ENCODE data around the gene ZNF750. TPM values are rescaled to one million over a fixed set of nuclear protein-coding genes. Genes with fewer than 3 reads are reported as not detected.

ZNF750 gene
- total RNA-seq, 1 donor from 2014 or later = 83.0 TPM

DNA sequence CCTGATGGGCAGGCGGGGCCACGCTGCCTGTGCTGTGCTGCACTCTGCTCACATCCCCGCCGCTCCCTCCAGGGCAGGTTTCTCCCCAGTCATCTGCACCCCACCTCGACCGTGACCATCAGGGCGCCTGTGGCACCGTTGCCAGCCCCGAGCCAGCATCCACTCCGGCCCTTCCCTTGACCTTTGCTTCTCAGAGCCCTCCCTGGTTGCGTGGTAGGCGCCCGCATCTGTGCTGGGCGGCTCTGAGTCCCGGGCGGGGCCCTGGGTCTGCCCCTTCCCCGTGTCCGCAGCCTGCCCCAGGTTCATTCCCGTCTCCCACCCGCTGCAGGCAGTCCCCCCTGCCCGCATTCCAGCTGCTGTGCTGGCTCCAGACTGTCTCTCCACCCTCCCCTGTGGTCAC is 33.2 kb downstream of the ZNF750 start:
- no peak overlapping the region for H3K27ac ChIP-seq
- H3K36me3 ChIP-seq = peaks cover 0 to 17% of the 10 kb centered on the region in 2 donors
- TF ChIP-seq POLR2A (IDR thresholded peaks at IDR 0.05) (no peak), CTCF (IDR thresholded peaks at IDR 0.05) (no peak), POLR2AphosphoS5 (IDR thresholded peaks at IDR 0.05; ENCODE audit: insufficient read depth in 1 of 2, low read depth in 1 of 2) (no peak)
- H3K4me1 ChIP-seq = peaks cover 24% of the 10 kb centered on the region
- H3K27me3 ChIP-seq = no peaks in the 10 kb centered on the region
- DNase-seq (ENCODE audit: extremely low spot score in 2 of 2) = no peak
- no peak overlapping the region for H3K4me3 ChIP-seq
- no peaks in the 10 kb centered on the region for H3K9me3 ChIP-seq
- intact Hi-C loops (cut with DNase I) = no loop called here

- intact Hi-C loops (cut with DNase I) = no loop called here
- Histone ChIP-seq H3K27ac (no peak overlapping the region), H3K9me3 (no peaks in the 10 kb centered on the region), H3K36me3 (peaks cover 0 to 10% of the 10 kb centered on the region in 2 donors), H3K4me3 (no peak overlapping the region), H3K27me3 (no peaks in the 10 kb centered on the region), H3K4me1 (peaks cover 24% of the 10 kb centered on the region)
- no peak for DNase-seq (ENCODE audit: extremely low spot score in 2 of 2)
- TF ChIP-seq POLR2A (IDR thresholded peaks at IDR 0.05) (no peak), POLR2AphosphoS5 (IDR thresholded peaks at IDR 0.05; ENCODE audit: insufficient read depth in 1 of 2, low read depth in 1 of 2) (no peak), CTCF (IDR thresholded peaks at IDR 0.05) (no peak)
Observed at GRCh38 chr17:82805823-82806222, 34.0 kb downstream of the ZNF750 start.

GRCh38 chr17:82805254-82805653 is 34.6 kb downstream of the ZNF750 start:
- TF ChIP-seq CTCF (IDR thresholded peaks at IDR 0.05) (no peak), POLR2AphosphoS5 (IDR thresholded peaks at IDR 0.05; ENCODE audit: insufficient read depth in 1 of 2, low read depth in 1 of 2) (no peak), POLR2A (IDR thresholded peaks at IDR 0.05) (no peak)
- H3K4me3 ChIP-seq = no peak overlapping the region
- no peaks in the 10 kb centered on the region for H3K9me3 ChIP-seq
- peak overlapping the region; percentile 81 for H3K27ac ChIP-seq
- H3K27me3 ChIP-seq = no peaks in the 10 kb centered on the region
- intact Hi-C loops (cut with DNase I) = no loop called here
- H3K36me3 ChIP-seq = peaks cover 0 to 10% of the 10 kb centered on the region in 2 donors
- H3K4me1 ChIP-seq = peaks cover 24% of the 10 kb centered on the region
- DNase-seq (ENCODE audit: extremely low spot score in 2 of 2) = no peak

DNA sequence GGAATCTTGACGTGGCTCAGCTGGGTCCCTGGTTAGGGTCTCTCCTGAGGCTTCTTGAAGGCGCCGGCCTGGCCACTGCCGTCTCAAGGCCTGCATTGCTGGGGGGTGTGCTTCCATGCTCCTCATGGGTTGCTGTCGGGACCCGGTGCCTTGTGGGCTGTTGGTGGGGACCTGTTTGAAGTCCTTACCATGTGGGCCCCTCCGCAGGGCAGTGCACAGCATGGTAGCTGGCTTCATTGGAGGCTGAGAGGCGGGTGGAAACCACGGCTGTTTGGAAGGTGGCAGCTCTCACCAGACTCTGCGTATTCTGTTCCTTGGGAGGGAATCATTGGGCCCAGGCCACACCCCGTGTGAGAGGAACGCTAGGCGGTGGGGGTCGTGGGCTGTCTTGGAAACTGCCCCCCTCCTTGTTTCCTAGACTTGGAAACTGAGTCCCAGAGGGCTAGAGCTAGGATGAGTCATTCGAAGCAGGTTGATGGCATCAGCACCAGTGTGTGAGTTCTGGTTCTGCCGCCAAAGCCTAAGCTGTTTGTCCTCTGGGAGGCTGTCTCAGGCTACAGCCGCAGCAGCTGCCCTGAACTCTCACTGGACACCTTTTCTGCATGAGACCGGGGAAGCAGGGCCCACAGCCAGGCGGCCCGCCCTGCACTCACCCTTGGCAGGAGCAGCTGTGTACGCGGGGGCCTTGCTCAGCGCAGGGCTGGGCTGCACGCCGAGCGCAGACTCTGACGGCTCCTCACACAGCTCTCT is 35.2 kb downstream of the ZNF750 start:
- Histone ChIP-seq H3K4me3 (peak overlapping the region in 1 of 2 donors; percentile 16), H3K4me1 (peaks cover 24% of the 10 kb centered on the region), H3K9me3 (no peaks in the 10 kb centered on the region), H3K36me3 (peaks cover 0 to 10% of the 10 kb centered on the region in 2 donors), H3K27me3 (no peaks in the 10 kb centered on the region), H3K27ac (peak overlapping the region; percentile 81)
- TF ChIP-seq POLR2AphosphoS5 (IDR thresholded peaks at IDR 0.05; ENCODE audit: insufficient read depth in 1 of 2, low read depth in 1 of 2) (peak; percentile 71 to 76), CTCF (IDR thresholded peaks at IDR 0.05) (no peak), POLR2A (IDR thresholded peaks at IDR 0.05) (no peak)
- intact Hi-C loops (cut with DNase I) = no loop called here
- no peak for DNase-seq (ENCODE audit: extremely low spot score in 2 of 2)

DNA sequence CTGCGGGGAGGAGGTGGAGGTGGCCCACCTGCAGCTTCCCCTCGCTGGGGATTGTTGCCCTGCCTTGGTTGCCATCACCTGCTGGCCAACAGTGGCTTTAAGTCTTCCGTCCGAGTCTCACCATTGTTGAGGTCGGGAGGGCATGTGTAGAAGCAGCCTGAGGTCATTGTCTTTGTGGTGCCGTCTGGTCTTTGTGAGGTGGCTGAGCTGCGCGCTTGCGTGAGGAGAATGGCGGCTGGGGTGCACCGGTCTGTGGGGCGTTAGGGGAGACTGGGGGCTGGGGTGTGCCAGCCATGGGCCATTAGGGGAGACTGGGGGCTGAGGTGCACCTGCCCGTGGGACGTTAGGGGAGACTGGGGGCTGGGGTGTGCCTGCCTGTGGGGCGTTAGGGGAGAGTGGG is 36.2 kb downstream of the ZNF750 start:
- intact Hi-C loops (cut with DNase I) = no loop called here
- TF ChIP-seq CTCF (IDR thresholded peaks at IDR 0.05) = no peak
- TF ChIP-seq POLR2A (IDR thresholded peaks at IDR 0.05) = no peak
- TF ChIP-seq POLR2AphosphoS5 (IDR thresholded peaks at IDR 0.05; ENCODE audit: insufficient read depth in 1 of 2, low read depth in 1 of 2) = no peak
- Histone ChIP-seq H3K4me3 (no peak overlapping the region), H3K36me3 (peaks cover 0 to 10% of the 10 kb centered on the region in 2 donors), H3K4me1 (peaks cover 24% of the 10 kb centered on the region), H3K27ac (no peak overlapping the region), H3K9me3 (no peaks in the 10 kb centered on the region), H3K27me3 (no peaks in the 10 kb centered on the region)
- DNase-seq (ENCODE audit: extremely low spot score in 2 of 2) = no peak
